ENCODE measurements around the gene ENPEP.
"Not testable (repeated sequence)": the region's sequence is repeated elsewhere in the genome, so short reads cannot be mapped to it uniquely, and the experiment has no call there.

ENPEP gene, protein sequence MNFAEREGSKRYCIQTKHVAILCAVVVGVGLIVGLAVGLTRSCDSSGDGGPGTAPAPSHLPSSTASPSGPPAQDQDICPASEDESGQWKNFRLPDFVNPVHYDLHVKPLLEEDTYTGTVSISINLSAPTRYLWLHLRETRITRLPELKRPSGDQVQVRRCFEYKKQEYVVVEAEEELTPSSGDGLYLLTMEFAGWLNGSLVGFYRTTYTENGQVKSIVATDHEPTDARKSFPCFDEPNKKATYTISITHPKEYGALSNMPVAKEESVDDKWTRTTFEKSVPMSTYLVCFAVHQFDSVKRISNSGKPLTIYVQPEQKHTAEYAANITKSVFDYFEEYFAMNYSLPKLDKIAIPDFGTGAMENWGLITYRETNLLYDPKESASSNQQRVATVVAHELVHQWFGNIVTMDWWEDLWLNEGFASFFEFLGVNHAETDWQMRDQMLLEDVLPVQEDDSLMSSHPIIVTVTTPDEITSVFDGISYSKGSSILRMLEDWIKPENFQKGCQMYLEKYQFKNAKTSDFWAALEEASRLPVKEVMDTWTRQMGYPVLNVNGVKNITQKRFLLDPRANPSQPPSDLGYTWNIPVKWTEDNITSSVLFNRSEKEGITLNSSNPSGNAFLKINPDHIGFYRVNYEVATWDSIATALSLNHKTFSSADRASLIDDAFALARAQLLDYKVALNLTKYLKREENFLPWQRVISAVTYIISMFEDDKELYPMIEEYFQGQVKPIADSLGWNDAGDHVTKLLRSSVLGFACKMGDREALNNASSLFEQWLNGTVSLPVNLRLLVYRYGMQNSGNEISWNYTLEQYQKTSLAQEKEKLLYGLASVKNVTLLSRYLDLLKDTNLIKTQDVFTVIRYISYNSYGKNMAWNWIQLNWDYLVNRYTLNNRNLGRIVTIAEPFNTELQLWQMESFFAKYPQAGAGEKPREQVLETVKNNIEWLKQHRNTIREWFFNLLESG

GRCh38 chr4:110475881-110476818 lies at the start of gene ENPEP:
ENPEP (plus strand) TSS chr4:110476155; CDS start chr4:110476415, 260 bp downstream.
- Histone ChIP-seq H3K9ac (ENCODE audit: low read length) (no peak within 1 kb of the TSS), H3K79me2 (ENCODE audit: insufficient read depth, low read length) (no peaks in the 10 kb centered on the region), H3F3A (ENCODE audit: insufficient read depth) (no peaks in the 10 kb centered on the region), H3K36me3 (ENCODE audit: low read length) (no peaks in the 10 kb centered on the region), H3K9me3 (ENCODE audit: insufficient read depth, low read length) (no peaks in the 10 kb centered on the region), H4K20me1 (ENCODE audit: low read depth, low read length) (no peaks in the 10 kb centered on the region), H3K4me2 (ENCODE audit: low read depth, low read length, poor library complexity, severe bottlenecking) (no peak within 1 kb of the TSS), H2AFZ (ENCODE audit: low read depth, low read length, severe bottlenecking) (no peak within 1 kb of the TSS), H3K27me3 (ENCODE audit: low read length) (no peaks in the 10 kb centered on the region), H3K9me2 (replicated peaks; ENCODE audit: insufficient read depth, low read length) (no peaks in the 10 kb centered on the region), H3K27ac (ENCODE audit: low read depth, low read length) (no peak within 1 kb of the TSS), H3K4me3 (ENCODE audit: insufficient read depth, low read length, poor library complexity, severe bottlenecking) (no peak within 1 kb of the TSS)
- TF ChIP-seq, protein P1, sequence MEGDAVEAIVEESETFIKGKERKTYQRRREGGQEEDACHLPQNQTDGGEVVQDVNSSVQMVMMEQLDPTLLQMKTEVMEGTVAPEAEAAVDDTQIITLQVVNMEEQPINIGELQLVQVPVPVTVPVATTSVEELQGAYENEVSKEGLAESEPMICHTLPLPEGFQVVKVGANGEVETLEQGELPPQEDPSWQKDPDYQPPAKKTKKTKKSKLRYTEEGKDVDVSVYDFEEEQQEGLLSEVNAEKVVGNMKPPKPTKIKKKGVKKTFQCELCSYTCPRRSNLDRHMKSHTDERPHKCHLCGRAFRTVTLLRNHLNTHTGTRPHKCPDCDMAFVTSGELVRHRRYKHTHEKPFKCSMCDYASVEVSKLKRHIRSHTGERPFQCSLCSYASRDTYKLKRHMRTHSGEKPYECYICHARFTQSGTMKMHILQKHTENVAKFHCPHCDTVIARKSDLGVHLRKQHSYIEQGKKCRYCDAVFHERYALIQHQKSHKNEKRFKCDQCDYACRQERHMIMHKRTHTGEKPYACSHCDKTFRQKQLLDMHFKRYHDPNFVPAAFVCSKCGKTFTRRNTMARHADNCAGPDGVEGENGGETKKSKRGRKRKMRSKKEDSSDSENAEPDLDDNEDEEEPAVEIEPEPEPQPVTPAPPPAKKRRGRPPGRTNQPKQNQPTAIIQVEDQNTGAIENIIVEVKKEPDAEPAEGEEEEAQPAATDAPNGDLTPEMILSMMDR (IDR thresholded peaks at IDR 0.05; ENCODE audit: insufficient read depth, low read length, poor library complexity, severe bottlenecking) = no peak

GRCh38 chr4:110431805-110432204 lies 44.1 kb upstream of the ENPEP start:
- not testable (repeated sequence) for H3K4me3 ChIP-seq (ENCODE audit: insufficient read depth, low read length, poor library complexity, severe bottlenecking); H3F3A ChIP-seq (ENCODE audit: insufficient read depth); H3K27me3 ChIP-seq (ENCODE audit: low read length); H4K20me1 ChIP-seq (ENCODE audit: low read depth, low read length); H3K4me2 ChIP-seq (ENCODE audit: low read depth, low read length, poor library complexity, severe bottlenecking); H3K27ac ChIP-seq (ENCODE audit: low read depth, low read length); H3K79me2 ChIP-seq (ENCODE audit: insufficient read depth, low read length); H3K9me2 ChIP-seq (replicated peaks; ENCODE audit: insufficient read depth, low read length); H3K9ac ChIP-seq (ENCODE audit: low read length); H2AFZ ChIP-seq (ENCODE audit: low read depth, low read length, severe bottlenecking); H3K36me3 ChIP-seq (ENCODE audit: low read length); H3K9me3 ChIP-seq (ENCODE audit: insufficient read depth, low read length)

DNA sequence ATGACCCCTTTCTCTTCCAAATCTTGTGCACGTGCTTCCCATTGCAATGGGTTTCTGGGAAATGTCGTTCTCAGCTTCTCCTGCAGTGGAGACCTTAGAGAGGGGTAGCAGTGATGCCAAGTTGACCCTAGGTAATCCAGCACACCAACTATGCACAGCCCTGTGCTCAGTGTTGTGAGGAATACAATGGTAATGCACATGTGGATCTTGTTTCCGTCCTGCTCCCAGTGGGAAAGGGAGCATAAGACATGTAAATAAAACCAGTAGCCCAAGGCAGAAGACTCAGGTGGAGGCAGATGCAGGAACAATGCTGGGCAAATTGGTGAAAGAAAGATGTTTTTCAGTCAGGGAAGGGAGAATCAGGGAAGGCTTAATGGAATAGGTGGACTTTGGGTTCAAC lies 38.7 kb upstream of the ENPEP start:
- not testable (repeated sequence) for H3K4me2 ChIP-seq (ENCODE audit: low read depth, low read length, poor library complexity, severe bottlenecking); H3K9ac ChIP-seq (ENCODE audit: low read length); H3K9me2 ChIP-seq (replicated peaks; ENCODE audit: insufficient read depth, low read length); H3K9me3 ChIP-seq (ENCODE audit: insufficient read depth, low read length); H3K79me2 ChIP-seq (ENCODE audit: insufficient read depth, low read length); H3K4me3 ChIP-seq (ENCODE audit: insufficient read depth, low read length, poor library complexity, severe bottlenecking); H4K20me1 ChIP-seq (ENCODE audit: low read depth, low read length); H2AFZ ChIP-seq (ENCODE audit: low read depth, low read length, severe bottlenecking); H3K27me3 ChIP-seq (ENCODE audit: low read length); H3K27ac ChIP-seq (ENCODE audit: low read depth, low read length); H3F3A ChIP-seq (ENCODE audit: insufficient read depth); H3K36me3 ChIP-seq (ENCODE audit: low read length)

GRCh38 chr4:110439209-110439608 lies 36.7 kb upstream of the ENPEP start:
- not testable (repeated sequence) for H2AFZ ChIP-seq (ENCODE audit: low read depth, low read length, severe bottlenecking); H3K36me3 ChIP-seq (ENCODE audit: low read length); H3K9ac ChIP-seq (ENCODE audit: low read length); H3K9me2 ChIP-seq (replicated peaks; ENCODE audit: insufficient read depth, low read length); H4K20me1 ChIP-seq (ENCODE audit: low read depth, low read length); H3K27ac ChIP-seq (ENCODE audit: low read depth, low read length); H3K4me2 ChIP-seq (ENCODE audit: low read depth, low read length, poor library complexity, severe bottlenecking); H3K79me2 ChIP-seq (ENCODE audit: insufficient read depth, low read length); H3K9me3 ChIP-seq (ENCODE audit: insufficient read depth, low read length); H3K27me3 ChIP-seq (ENCODE audit: low read length); H3F3A ChIP-seq (ENCODE audit: insufficient read depth); H3K4me3 ChIP-seq (ENCODE audit: insufficient read depth, low read length, poor library complexity, severe bottlenecking)

Data from SU-DHL-6 (cell line).